GM13976 (cell line): Measurements from ENCODE around the gene GALNT9.

Experiments used
- DNase-seq: peaks from one replicate; pipeline ENCODE4 v3.0.0; 2012; ENCODE audit warnings: low spot score
- CTCF ChIP-seq: IDR thresholded peaks from 2 replicates; pipeline ENCODE4 v1.5.1; 2012; ENCODE audit warnings: borderline replicate concordance, mild to moderate bottlenecking; ENCODE audit not compliant: insufficient read depth; ENCODE audit errors: extremely low read depth, missing control alignments, control extremely low read depth
- in situ Hi-C: fragments of 300-500 bp; cut with MboI; formaldehyde crosslinking; loops from one replicate; pipeline ENCODE4 v1.12.0; 2022; ENCODE audit warnings: low sequenced_read_pairs, mixed read lengths, inconsistent platforms; ENCODE audit not compliant: unreplicated experiment

GALNT9 gene

GRCh38 chr12:132229193-132229760 lies 100.1 kb downstream of the GALNT9 start:
- DNase-seq = no peak
- in situ Hi-C loops = no loop called here
- TF ChIP-seq CTCF = no peak

- TF ChIP-seq CTCF = no peak
- no peak for DNase-seq
- in situ Hi-C loops = no loop called here
Measured at GRCh38 chr12:132228476-132229192, 100.8 kb downstream of the GALNT9 start.

GRCh38 chr12:132227782-132228475 lies 101.5 kb downstream of the GALNT9 start:
- no peak for TF ChIP-seq CTCF
- in situ Hi-C loops = no loop called here
- no peak for DNase-seq

- in situ Hi-C loops = no loop called here
- TF ChIP-seq CTCF = no peak
- no peak for DNase-seq
Measured at GRCh38 chr12:132227118-132227517, 102.3 kb downstream of the GALNT9 start.

GRCh38 chr12:132226604-132227003 lies 102.8 kb downstream of the GALNT9 start:
- in situ Hi-C loops = no loop called here
- DNase-seq = no peak
- no peak for TF ChIP-seq CTCF

GRCh38 chr12:132225214-132225613 lies 104.2 kb downstream of the GALNT9 start:
- in situ Hi-C loops = no loop called here
- TF ChIP-seq CTCF = no peak
- DNase-seq = no peak
